ENCODE measurements around the gene CLSTN2.
A peak's percentile ranks its signal among the peaks of the same experiment; 100 is the strongest.

Gene CLSTN2

DNA sequence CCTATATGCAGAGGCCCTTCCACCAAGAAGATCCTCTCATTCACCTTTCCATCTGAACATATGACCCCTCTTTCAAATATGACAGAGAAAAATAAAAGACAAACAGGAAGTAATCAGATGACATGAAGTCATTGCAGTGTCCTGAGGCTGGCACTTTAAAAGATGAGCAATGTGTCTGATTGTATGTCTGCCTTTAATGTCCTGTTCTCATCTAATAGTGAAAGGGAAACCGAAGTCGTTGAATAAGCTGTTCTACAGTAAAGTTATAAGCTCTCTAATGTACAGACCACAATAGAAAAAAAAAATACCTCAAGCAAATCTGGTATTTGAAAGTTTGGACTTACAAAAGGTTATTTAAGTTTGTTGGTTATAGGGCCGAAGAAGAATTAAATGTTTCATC lies 243.0 kb downstream of the CLSTN2 start:
- TF ChIP-seq, protein P1, sequence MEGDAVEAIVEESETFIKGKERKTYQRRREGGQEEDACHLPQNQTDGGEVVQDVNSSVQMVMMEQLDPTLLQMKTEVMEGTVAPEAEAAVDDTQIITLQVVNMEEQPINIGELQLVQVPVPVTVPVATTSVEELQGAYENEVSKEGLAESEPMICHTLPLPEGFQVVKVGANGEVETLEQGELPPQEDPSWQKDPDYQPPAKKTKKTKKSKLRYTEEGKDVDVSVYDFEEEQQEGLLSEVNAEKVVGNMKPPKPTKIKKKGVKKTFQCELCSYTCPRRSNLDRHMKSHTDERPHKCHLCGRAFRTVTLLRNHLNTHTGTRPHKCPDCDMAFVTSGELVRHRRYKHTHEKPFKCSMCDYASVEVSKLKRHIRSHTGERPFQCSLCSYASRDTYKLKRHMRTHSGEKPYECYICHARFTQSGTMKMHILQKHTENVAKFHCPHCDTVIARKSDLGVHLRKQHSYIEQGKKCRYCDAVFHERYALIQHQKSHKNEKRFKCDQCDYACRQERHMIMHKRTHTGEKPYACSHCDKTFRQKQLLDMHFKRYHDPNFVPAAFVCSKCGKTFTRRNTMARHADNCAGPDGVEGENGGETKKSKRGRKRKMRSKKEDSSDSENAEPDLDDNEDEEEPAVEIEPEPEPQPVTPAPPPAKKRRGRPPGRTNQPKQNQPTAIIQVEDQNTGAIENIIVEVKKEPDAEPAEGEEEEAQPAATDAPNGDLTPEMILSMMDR (IDR thresholded peaks at IDR 0.05; ENCODE audit: insufficient read depth, low read depth, low read length, missing control alignments), result no peak
- H3K4me3 ChIP-seq (ENCODE audit: low read depth, low read length), result peak overlapping the region; percentile 19; the same call in 1 of the 2 replicates
- peak; percentile 41 for DNase-seq (ENCODE audit: low read depth)

DNA sequence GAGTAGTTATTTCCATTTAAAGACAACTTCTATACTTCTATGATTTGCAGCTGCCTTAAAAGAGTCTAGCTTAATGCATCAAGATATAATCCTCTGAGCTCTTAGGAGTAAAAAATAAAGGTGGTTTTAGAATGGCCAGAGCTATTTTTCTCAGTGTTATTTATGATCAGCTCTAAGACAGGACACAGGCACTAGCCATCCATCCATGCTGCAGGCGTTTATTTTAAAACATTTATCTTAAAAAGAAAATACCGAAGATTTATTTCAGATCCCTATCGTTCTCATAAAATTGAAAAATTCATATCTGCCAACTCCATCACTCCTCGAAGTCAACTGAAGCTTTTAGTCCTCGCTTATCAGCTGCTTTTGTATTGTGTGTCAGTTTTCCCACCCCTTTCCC lies 243.5 kb downstream of the CLSTN2 start:
- TF ChIP-seq, protein P1 (IDR thresholded peaks at IDR 0.05; ENCODE audit: insufficient read depth, low read depth, low read length, missing control alignments), result no peak
- no peak for DNase-seq (ENCODE audit: low read depth)
- H3K4me3 ChIP-seq (ENCODE audit: low read depth, low read length), result no peak overlapping the region

GRCh38 chr3:140180603-140181002 lies 245.6 kb downstream of the CLSTN2 start:
- DNase-seq (ENCODE audit: low read depth), result no peak
- H3K4me3 ChIP-seq (ENCODE audit: low read depth, low read length), result no peak overlapping the region; the same call in 1 of the 2 replicates
- TF ChIP-seq, protein P1 (IDR thresholded peaks at IDR 0.05; ENCODE audit: insufficient read depth, low read depth, low read length, missing control alignments), result no peak

- TF ChIP-seq, protein P1 (IDR thresholded peaks at IDR 0.05; ENCODE audit: insufficient read depth, low read depth, low read length, missing control alignments), result no peak
- H3K4me3 ChIP-seq (ENCODE audit: low read depth, low read length), result no peak overlapping the region
- DNase-seq (ENCODE audit: low read depth), result no peak
Observed at GRCh38 chr3:140185375-140185774, 250.4 kb downstream of the CLSTN2 start.

GRCh38 chr3:140186421-140186920 lies 251.5 kb downstream of the CLSTN2 start:
- no peak overlapping the region for H3K4me3 ChIP-seq (ENCODE audit: low read depth, low read length)
- no peak for DNase-seq (ENCODE audit: low read depth)
- TF ChIP-seq, protein P1 (IDR thresholded peaks at IDR 0.05; ENCODE audit: insufficient read depth, low read depth, low read length, missing control alignments), result no peak

GRCh38 chr3:140187028-140187427 lies 252.0 kb downstream of the CLSTN2 start:
- TF ChIP-seq, protein P1 (IDR thresholded peaks at IDR 0.05; ENCODE audit: insufficient read depth, low read depth, low read length, missing control alignments), result no peak
- no peak overlapping the region for H3K4me3 ChIP-seq (ENCODE audit: low read depth, low read length)
- no peak for DNase-seq (ENCODE audit: low read depth)

DNA sequence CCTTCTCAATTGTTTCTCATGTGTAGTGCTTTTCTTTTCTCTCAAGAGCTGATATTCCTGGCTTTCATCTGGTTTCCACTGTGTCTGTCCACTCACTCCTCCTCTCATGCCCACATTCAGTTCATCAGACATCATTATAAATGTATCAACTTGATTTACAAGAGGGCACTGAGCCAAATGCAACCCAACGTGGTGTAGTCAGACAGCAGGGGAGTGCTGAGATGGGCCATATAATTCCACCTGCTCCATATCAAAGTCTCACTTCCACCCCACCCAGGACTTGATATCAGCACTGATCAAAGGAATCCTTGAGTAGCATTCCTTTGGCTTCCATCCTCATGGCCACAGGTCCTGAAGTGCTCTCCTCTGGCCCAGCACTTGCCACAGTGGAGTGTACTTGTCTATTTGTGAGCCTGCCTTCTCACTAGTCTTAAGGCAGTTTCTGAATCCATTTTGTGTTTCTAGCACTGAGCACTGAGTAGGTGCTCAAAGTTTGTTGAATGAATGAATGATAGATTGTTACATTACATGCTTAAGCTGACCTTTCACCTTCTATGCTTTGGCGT lies 252.8 kb downstream of the CLSTN2 start:
- TF ChIP-seq, protein P1 (IDR thresholded peaks at IDR 0.05; ENCODE audit: insufficient read depth, low read depth, low read length, missing control alignments), result no peak
- no peak overlapping the region for H3K4me3 ChIP-seq (ENCODE audit: low read depth, low read length)
- no peak for DNase-seq (ENCODE audit: low read depth)
